Caki2 (cell line): ENCODE measurements around the gene DNAI2. TPM values are rescaled to one million over a fixed set of nuclear protein-coding genes. Genes with fewer than 3 reads are reported as not detected.

Source experiments
- DNase-seq: peaks from one replicate; pipeline ENCODE4 v3.0.0-alpha.2; 2015; ENCODE audit warnings: low read depth
- in situ Hi-C: cut with HindIII; loops from 2 replicates; pipeline ENCODE4 v1.10.0; 2016; ENCODE audit warnings: low sequenced_read_pairs, low pct_unique_long_range_greater_than_20kb, mixed read lengths
- total RNA-seq: library from RNA; depleted of rRNA; stranded (reverse); fragments of >200 nt; shearing (Covaris generic); gene quantifications from 2 replicates; pipeline ENCODE4 v1.2.3, GENCODE V29; 2014; ENCODE audit warnings: low replicate concordance; rRNA removed

The DNAI2 gene, protein sequence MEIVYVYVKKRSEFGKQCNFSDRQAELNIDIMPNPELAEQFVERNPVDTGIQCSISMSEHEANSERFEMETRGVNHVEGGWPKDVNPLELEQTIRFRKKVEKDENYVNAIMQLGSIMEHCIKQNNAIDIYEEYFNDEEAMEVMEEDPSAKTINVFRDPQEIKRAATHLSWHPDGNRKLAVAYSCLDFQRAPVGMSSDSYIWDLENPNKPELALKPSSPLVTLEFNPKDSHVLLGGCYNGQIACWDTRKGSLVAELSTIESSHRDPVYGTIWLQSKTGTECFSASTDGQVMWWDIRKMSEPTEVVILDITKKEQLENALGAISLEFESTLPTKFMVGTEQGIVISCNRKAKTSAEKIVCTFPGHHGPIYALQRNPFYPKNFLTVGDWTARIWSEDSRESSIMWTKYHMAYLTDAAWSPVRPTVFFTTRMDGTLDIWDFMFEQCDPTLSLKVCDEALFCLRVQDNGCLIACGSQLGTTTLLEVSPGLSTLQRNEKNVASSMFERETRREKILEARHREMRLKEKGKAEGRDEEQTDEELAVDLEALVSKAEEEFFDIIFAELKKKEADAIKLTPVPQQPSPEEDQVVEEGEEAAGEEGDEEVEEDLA
- total RNA-seq: not detected in 2 replicates

DNA sequence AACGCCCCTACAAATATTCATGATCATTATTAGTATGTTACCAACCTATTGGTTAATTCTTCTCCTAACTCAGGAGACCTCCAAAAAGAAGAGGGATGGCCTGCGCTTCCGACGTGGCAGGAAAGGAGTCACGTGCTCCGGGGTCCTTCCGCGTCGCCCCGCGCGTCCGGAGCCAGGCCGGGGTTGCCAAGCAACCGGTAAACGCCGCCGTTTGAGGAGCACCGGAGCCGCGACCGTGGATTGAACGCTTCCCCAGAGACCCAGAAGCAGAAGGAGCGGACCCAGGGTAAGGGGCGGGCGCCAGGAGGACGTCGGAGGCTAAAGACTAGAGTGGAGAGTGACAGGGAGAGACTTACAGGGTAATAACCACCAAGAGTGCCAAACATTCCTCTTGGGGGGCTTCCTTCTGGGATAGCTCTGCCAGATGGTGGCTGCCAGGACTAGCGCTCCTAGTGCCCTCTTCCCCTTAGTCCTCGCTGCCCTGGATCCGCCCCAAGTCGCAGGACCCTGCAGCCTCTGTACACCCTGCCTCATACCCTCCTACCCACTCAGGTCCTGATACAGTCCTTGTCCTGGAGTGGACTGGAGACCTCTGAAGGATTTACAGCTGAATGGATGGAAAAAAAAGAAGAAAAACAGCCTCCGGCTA lies at the start of gene DNAI2:
DNAI2 (plus strand) TSS at position 175 of the 649 bp plus-strand sequence. CDS start 7,584 bp downstream, outside the sequence.
- no peak for DNase-seq
- in situ Hi-C loops: no loop called here

DNA sequence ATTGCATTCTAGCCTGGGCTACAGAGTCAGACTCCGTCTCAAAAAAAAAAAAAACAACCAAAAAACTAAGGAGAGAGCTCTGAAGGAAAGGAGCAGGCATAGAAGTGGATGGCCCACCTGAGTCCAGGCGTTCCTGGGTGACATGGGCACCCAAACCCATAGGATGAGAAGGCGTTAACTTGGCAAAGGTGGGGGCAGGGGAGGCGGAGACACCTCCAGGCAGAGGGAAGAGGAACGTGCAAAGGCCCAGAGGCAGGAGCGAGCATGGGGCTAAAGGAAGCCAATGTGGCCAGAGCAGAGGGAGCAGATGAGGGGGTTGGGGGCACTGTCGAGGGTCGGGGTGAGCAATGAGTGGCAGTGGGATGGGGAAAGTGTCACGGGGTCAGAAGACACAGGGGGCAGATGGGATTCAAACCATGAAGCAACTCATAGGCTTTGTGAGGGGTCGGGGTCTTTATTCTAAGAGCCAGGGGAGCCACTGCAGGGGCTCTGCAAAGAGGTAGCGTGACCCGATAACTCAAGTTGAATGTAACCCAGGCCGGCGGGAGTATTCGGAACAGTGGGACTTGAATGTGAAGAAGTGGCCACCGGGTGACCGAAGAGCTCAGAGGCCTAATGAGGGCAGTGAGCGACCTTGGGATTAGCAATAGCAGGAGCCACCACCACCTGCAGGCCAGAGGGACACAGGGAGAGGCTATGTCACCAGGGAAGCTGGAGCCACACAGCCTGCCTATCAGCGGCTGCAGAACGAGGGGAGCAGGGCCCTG lies 48.9 kb upstream of the DNAI2 start:
- DNase-seq: no peak
- in situ Hi-C loops: no loop called here

DNA sequence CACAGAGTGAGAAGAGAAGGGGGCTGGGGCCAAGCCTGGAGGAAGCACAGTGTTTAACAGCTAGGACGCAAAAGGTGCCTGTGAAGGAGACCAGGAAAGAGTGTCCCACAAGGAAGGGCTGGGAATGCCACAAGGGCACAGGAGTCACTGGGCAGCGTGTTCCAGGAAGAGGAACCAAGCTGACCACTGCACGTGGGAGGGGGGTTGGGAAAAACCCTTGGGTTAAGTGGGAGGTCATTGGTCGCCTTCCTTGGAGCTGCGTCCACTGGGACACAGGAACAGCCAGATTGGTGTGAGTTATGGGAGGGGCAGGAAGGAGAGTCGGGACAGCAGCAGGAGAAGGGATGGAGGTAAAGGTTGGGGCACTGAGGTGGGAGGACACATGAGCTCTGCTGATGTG lies 47.8 kb upstream of the DNAI2 start:
- in situ Hi-C loops: no loop called here
- DNase-seq: no peak

DNA sequence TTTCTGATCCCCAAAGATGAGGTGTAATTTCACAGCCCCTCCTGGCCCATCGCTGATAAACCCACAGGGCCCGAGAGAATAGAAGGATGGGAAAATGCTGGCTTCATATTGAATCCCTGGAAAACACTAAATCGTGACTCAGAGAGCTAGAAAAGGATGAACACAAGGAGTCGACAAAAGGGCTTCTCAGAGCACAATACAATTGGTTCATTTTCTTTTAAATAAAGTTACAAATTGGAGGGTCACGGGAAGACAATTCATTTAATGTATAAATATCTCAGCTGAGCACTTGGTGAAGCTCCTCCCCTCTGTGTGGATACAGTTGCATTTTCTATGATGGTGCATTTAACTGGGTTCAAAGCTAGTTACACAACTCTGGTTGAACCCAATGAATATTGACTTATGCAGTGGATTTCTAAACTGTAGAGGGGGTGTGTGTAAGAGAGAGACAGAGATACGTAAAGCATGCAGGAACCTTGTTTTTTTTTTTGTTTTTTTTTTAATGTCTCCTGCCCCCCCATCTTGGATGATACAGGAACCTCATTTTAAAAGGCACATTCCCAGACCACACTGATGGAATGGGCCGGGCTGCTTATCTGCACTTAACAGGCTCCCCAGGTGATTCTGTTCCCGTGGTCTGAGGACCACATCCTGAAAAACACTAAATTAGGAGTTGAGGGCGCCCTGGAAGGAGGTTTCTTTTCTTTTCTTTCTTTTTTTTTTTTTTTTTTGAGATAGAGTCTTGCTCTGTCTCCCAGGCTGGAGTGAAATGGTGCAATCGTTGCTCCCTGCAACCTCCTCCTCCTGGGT lies 46.6 kb upstream of the DNAI2 start:
- in situ Hi-C loops: no loop called here

DNA sequence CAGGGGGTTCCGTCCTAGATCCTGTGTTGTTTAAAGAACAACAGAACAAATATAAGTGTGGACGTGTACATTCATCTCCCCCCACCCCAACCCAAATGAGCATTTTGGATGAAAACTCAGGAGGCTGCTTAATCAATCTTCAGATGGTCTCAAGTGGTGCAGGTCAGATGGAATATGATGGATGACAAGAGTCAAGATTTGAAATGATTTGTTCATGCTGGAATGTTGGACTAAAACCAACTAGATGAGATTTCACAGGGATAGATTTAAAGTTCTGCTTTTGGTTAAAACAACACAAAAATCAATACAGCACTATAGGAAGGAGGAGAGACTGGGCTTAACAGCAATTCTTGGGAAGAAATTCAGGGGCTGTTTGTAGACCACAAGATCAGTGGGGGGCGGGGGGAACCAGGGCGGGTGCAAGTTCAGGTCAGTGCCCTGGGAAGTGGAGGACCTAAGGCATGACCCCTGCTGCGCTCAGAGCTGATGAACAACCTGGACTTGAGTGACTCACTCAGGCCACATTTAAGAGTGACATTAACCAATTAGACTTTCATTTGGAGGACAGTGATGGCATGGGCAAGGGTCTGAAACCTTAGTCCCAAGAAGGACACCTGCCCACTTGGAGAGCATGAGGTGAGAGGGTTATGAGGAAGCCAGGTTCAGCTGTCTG lies 45.6 kb upstream of the DNAI2 start:
- in situ Hi-C loops: no loop called here
- DNase-seq: no peak

More for the DNA sequence above, 46.6 kb upstream of the DNAI2 start:
- no peak for DNase-seq

DNA sequence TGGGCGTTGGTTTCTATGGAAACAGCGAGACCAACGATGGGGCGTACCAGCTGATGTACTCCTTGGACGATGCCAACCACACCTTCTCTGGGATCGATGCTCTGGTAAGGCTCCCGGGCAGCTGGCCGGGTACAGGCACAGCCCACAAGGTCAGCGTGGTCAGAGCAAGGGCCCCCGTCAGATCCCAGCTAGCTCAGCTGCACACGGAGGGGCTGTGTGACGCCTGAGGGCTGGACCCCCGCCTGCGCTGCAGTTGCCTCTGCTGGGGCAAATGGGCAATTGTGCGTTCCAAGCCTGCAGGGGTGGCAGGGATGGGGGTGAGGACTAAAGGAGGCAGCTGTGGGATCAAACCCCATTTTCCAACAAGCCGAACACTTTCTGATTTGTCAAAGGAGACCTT lies 43.1 kb upstream of the DNAI2 start:
- in situ Hi-C loops: loop anchor here (10.0 kb wide), 1 partner anchor 64 kb away; no protein-coding TSS in a partner anchor
- DNase-seq: no peak

DNA sequence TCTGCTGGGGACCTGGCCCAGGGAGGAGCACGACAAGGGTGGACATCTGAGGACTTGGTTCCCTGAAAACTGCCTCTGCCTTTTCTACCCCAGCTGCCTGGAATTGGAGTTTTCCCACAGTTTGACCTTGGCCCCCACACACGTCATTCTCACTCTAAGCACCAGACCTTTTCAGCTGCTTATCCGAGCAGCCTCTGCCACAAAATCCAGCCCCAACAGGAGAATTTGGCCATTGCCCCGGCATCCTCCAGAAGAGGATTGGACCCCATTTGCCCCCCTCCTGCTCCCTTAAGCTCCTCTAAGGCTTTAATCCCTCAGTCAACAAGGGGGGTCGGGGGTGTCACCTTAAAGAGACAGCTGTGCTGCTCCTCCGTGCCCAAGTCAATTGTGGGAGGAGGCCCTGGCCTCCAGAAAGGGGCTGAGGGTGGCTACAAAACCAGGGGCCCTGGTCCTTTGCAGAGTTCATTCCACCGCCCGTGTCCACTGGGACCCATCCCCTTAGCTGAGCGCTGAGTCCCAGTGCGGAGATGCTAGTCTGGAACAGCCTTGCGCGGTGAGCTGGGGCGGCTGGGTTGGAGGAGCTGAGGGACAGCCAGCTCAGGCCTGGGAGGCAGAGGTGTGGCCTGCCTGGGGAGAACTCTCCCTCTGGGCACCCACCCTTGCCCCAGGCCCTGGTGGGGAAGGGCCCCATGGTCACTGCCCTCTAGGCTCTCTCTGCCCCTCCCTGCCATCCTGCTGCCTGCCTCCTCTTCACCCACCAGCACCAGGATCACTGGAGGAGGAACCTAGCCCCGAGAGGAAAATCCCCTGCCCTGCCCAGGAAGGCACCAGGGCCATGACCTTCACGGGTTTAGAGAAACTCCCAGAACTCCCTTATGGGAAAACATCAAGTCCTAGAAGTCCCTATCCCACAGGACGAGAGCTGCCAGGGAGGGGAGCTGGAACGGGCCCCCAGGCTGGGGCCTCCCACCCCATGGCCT lies 41.8 kb upstream of the DNAI2 start:
- in situ Hi-C loops: loop anchor here (10.0 kb wide), 1 partner anchor 63 kb away; no protein-coding TSS in a partner anchor

DNA sequence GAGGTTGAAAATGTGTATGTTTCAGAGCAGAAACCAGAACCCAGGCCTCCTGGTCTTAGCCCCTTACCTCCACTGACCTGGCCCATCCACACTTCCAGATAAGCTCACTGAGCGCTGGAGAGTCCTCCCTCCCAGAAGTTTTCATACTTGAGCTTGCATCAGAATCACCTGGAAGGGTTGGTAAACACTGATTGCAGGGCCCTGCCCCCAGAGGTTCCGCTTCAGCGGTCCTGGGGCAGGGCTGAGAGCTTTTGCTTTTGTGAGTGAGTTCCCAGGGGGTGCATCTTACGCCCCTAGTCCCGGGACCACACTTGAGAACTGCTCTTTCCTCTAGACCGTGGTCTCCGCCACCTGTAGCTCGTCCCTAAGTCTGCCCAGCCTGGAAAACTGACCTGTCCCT lies 40.1 kb upstream of the DNAI2 start:
- in situ Hi-C loops: loop anchor here (10.0 kb wide), 1 partner anchor 61 kb away; no protein-coding TSS in a partner anchor

More for the DNA sequence above, 41.8 kb upstream of the DNAI2 start:
- DNase-seq: no peak

DNA sequence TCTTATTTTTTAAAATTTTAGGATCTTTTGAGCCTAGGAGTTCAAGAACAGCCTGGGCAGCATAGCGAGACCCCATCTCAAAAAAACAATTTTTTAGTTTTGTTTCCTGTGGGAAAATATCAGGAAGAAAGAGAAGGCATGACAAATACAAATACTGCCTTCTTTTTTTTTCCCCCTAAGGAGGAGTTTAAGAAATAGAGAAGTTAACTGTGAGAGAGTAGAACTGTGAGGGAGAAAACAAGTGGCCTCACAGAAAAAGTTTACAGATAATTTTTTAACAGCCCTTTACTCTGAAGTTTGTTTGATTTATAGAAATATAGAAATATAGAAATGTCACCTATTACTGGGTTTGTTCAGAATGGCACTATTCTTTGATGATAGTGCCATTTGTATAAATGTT lies 39.5 kb upstream of the DNAI2 start:
- in situ Hi-C loops: loop anchor here (10.0 kb wide), 1 partner anchor 60 kb away; no protein-coding TSS in a partner anchor

More for the DNA sequence above, 40.1 kb upstream of the DNAI2 start:
- no peak for DNase-seq

DNA sequence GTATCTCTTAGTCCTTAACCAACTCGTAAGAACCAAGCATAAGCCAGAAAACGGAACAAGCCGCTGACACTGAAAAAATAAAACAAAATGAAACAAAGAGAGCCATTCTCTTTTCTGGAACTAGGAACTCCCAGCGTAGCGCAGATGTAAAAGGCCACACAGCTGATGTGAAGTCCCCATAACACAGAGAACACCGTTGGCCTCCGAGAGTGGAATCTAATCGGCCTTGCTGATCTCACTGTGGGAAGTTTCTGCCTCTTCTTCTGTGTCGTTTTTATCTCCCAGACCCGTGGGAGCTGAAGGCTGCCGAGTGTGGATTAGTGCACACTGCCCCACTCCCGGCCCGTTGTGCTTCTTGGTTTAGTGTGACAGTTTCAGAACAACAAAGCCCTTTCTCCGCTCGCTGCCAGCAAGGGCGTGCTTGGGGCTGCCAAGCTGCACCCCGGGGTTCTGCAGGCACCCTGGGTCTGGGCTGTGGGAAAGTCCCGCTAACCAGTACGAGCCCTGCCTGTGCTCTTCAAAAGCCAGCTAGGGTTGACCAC lies 38.9 kb upstream of the DNAI2 start:
- DNase-seq: no peak
- in situ Hi-C loops: loop anchor here (10.0 kb wide), 1 partner anchor 60 kb away; no protein-coding TSS in a partner anchor

More for the DNA sequence above, 39.5 kb upstream of the DNAI2 start:
- DNase-seq: no peak

DNA sequence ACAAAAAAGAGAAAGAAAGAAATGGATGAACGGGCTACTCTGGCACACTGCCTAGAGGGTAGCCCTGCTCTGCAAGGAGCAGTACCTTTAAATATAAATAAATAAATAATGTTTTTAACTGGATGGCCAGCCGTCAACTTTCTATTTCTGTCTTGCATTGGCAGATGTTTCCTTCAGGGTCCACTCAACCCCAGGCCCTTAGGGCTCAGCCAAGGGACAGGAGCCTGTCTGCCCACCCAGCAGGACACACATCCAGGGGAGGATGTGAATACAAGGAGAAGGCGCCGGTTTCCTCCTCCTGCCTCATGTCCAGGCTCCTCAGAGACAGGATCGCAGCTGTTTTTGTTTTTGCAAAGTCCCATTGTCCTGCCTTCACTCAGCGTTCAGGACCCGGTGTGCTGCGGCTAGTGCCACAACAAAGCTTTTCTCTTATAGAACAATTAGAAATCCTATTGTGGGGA lies 38.1 kb upstream of the DNAI2 start:
- in situ Hi-C loops: loop anchor here (10.0 kb wide), 1 partner anchor 59 kb away; no protein-coding TSS in a partner anchor
- DNase-seq: no peak

DNA sequence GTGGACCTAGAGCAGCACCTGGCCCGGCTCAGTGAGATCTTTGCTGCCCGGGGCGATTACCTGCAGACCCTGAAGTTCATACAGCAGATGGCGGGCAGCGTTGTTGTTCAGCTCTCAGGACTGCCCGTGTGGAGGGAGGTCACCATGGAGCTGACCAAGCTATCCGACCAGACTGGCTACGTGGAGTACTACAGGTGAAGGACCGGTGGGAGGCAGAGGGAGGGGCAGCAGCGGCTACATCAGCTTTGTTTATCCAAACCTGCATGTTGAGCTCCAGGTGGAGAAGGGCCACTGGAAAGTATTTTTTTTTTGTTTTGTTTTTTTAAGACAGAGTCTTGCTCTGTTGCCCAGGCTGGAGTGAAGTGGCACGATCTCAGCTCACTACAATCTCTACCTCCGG lies 36.7 kb upstream of the DNAI2 start:
- in situ Hi-C loops: loop anchor here (10.0 kb wide), 1 partner anchor 57 kb away; no protein-coding TSS in a partner anchor
- DNase-seq: no peak

DNA sequence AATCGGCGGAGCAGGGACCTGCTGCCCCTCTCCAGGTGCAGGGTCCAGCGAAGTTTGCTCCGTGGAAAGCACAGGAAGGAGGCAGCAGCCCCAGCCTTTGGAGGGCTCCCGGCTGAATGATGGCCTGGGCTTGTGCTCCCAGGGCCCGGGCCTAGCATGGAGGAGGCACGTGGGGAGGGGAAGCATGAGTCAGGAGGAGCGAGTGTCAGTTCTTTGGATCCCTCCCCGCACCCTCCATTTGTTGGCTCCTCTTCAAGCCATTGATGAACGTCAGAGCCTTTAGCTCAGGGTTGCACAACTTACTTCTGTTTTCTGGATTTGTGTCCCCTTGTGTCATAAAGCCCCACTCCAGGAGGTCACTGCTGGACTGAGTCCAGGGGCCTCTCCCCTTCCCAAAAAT lies 34.9 kb upstream of the DNAI2 start:
- in situ Hi-C loops: loop anchor here (10.0 kb wide), 1 partner anchor 56 kb away; no protein-coding TSS in a partner anchor
- no peak for DNase-seq

DNA sequence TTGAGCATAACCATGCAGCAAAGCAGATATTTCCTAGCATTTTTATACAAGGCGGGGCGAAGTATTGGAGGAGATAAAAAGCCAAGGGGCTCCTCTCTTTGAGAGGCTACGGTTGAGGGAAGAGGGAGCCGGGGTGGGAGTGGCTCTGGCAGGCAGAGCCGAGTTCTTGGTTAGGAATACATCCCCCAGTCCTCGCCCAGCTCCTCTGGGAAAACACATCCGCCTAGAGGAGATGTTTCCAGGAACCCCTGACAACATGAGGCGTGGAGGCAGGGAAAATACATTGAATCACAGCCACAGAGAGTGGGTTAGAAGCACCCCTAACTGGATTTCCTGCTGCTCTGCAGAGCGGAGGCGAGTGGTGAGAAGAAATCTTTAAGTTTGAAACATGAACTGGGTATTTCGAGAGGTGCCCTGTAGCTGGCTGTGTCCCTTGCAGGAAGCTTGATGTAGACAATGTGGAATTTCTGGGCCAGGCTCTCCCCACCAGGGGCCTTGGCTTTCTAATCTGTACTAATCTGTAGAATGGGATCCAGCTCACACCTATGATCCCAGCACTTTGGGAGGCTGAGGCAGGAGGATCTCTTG lies 33.3 kb upstream of the DNAI2 start:
- in situ Hi-C loops: no loop called here
- DNase-seq: no peak

DNA sequence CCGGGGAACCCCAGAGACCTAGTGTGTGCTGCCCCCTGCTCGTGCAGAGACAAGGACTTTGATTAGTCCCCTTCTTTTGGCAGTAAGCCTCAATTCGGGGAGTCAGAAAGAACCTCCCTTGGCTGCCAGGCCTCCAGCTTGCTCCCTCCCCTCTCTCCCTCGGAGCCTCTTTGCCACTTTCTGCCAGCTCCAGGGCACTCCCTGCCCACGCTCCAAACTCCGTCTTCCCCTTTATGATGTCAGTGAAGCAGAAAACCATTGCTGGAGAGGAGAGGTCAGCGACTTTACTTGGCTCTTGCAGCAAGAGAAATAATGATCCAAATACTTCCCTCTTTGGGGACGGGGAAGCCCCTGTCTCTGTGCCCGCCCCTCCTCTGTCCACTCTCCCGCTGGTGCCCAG lies 32.6 kb upstream of the DNAI2 start:
- in situ Hi-C loops: no loop called here
- no peak for DNase-seq
